Naive B cell (primary cell): ENCODE data around the gene AFF3. TPM values are rescaled to one million over a fixed set of nuclear protein-coding genes. Genes with fewer than 3 reads are reported as not detected.

ENCODE experiments used
- ATAC-seq, 2 donors: fragments of 150-1000 bp; cut with Tn5 transposase; 2 replicates each; pipeline ENCODE4 v1.10.0; 2021; ENCODE audit warnings: low read depth in 2 of 2, mild to moderate bottlenecking in 2 of 2, moderate library complexity in 2 of 2
- DNase-seq: peaks from one replicate; pipeline ENCODE4 v3.0.0; 2022
- H3K27ac Mint-ChIP-seq, 6 donors: one replicate each; pipeline ENCODE4 v1.8.0; 2020 to 2022; ENCODE audit warnings: mild to moderate bottlenecking in 6 of 6, mixed read lengths in 6 of 6, moderate library complexity in 5 of 6, inconsistent platforms in 2 of 6
- H3K27me3 Mint-ChIP-seq, 3 donors: one replicate each; pipeline ENCODE4 v1.8.0; 2021 to 2022; ENCODE audit warnings: mixed read lengths in 3 of 3, mild to moderate bottlenecking in 1 of 3
- H3K36me3 Mint-ChIP-seq, 2 donors: one replicate each; pipeline ENCODE4 v1.8.0; 2020 to 2022; ENCODE audit warnings: mixed read lengths in 2 of 2, inconsistent platforms in 1 of 2, mild to moderate bottlenecking in 1 of 2
- H3K4me1 Mint-ChIP-seq, 3 donors: one replicate each; pipeline ENCODE4 v1.8.0; 2020 to 2022; ENCODE audit warnings: mixed read lengths in 3 of 3, inconsistent platforms in 1 of 3, mild to moderate bottlenecking in 1 of 3, moderate library complexity in 1 of 3
- H3K4me3 Mint-ChIP-seq, 8 donors: one replicate each; pipeline ENCODE4 v1.8.0; 2020 to 2022; ENCODE audit warnings: mild to moderate bottlenecking in 8 of 8, mixed read lengths in 8 of 8, moderate library complexity in 8 of 8, inconsistent platforms in 2 of 8
- H3K9me3 Mint-ChIP-seq, 7 donors: one replicate each; pipeline ENCODE4 v1.8.0; 2020 to 2022; ENCODE audit warnings: mixed read lengths in 7 of 7, mild to moderate bottlenecking in 5 of 7, inconsistent platforms in 2 of 7, moderate library complexity in 1 of 7
- polyA plus RNA-seq, 6 donors: library from polyadenylated mRNA; unstranded; fragments of 300-500 nt; fragmentation: Illumina TruSeq; gene quantifications; one replicate each; pipeline ENCODE4 v1.2.3, GENCODE V29; 2021; ENCODE audit warnings: low read depth in 6 of 6

Gene AFF3
- polyA plus RNA-seq, 6 donors from 2014 or later = 43.8 to 255 (median 96.8) TPM

- H3K4me1 Mint-ChIP-seq = peaks cover 53 to 84% (median 81%) of the 10 kb centered on the region in 3 donors
- no peak for ATAC-seq
- no peaks in the 10 kb centered on the region for H3K27me3 Mint-ChIP-seq
- no peak for DNase-seq
- H3K4me3 Mint-ChIP-seq = peak overlapping the region in 1 of 8 donors; percentile 13
- peaks cover 27 to 43% of the 10 kb centered on the region in 2 donors for H3K36me3 Mint-ChIP-seq
- peaks cover 0 to 23% (median 3%) of the 10 kb centered on the region in 7 donors for H3K9me3 Mint-ChIP-seq
- peak overlapping the region in 5 of 6 donors; percentile 52 to 92 (median 70) for H3K27ac Mint-ChIP-seq
Measured at GRCh38 chr2:99925960-99926359, 216.4 kb downstream of the AFF3 start.

- DNase-seq = no peak
- Mint-ChIP-seq H3K4me3 (peak overlapping the region in 6 of 8 donors; percentile 11 to 84 (median 57)), H3K27ac (peak overlapping the region; percentile 51 to 94 (median 81)), H3K27me3 (no peaks in the 10 kb centered on the region), H3K36me3 (peaks cover 20 to 35% of the 10 kb centered on the region in 2 donors), H3K9me3 (peaks cover 0 to 13% (median 0%) of the 10 kb centered on the region in 7 donors), H3K4me1 (peaks cover 52 to 79% (median 78%) of the 10 kb centered on the region in 3 donors)
- ATAC-seq = no peak
Measured at GRCh38 chr2:99922664-99923063, 219.7 kb downstream of the AFF3 start.

- no peak for DNase-seq
- H3K27ac Mint-ChIP-seq = peak overlapping the region in 3 of 6 donors; percentile 11 to 83 (median 51)
- H3K9me3 Mint-ChIP-seq = peaks cover 0 to 13% (median 0%) of the 10 kb centered on the region in 7 donors
- H3K4me1 Mint-ChIP-seq = peaks cover 50 to 76% (median 75%) of the 10 kb centered on the region in 3 donors
- peak overlapping the region in 3 of 8 donors; percentile 6 to 50 (median 36) for H3K4me3 Mint-ChIP-seq
- peaks cover 13 to 31% of the 10 kb centered on the region in 2 donors for H3K36me3 Mint-ChIP-seq
- no peak for ATAC-seq
- no peaks in the 10 kb centered on the region for H3K27me3 Mint-ChIP-seq
Measured at GRCh38 chr2:99921903-99922302, 220.5 kb downstream of the AFF3 start.

GRCh38 chr2:99918389-99918788 lies 224.0 kb downstream of the AFF3 start:
- no peak for ATAC-seq
- peaks cover 8 to 33% of the 10 kb centered on the region in 2 donors for H3K36me3 Mint-ChIP-seq
- H3K27ac Mint-ChIP-seq = peak overlapping the region in 4 of 6 donors; percentile 47 to 80 (median 62)
- H3K4me3 Mint-ChIP-seq = no peak overlapping the region
- peaks cover 0 to 13% (median 0%) of the 10 kb centered on the region in 7 donors for H3K9me3 Mint-ChIP-seq
- peaks cover 55 to 70% (median 59%) of the 10 kb centered on the region in 3 donors for H3K4me1 Mint-ChIP-seq
- no peaks in the 10 kb centered on the region for H3K27me3 Mint-ChIP-seq
- no peak for DNase-seq

- Mint-ChIP-seq H3K27ac (peak overlapping the region in 4 of 6 donors; percentile 28 to 61 (median 58)), H3K4me1 (peaks cover 32 to 63% (median 33%) of the 10 kb centered on the region in 3 donors), H3K27me3 (no peaks in the 10 kb centered on the region), H3K4me3 (no peak overlapping the region), H3K9me3 (no peaks in the 10 kb centered on the region), H3K36me3 (peaks cover 13 to 21% of the 10 kb centered on the region in 2 donors)
- no peak for DNase-seq
- no peak for ATAC-seq
Measured at GRCh38 chr2:99915108-99915675, 227.2 kb downstream of the AFF3 start.

DNA sequence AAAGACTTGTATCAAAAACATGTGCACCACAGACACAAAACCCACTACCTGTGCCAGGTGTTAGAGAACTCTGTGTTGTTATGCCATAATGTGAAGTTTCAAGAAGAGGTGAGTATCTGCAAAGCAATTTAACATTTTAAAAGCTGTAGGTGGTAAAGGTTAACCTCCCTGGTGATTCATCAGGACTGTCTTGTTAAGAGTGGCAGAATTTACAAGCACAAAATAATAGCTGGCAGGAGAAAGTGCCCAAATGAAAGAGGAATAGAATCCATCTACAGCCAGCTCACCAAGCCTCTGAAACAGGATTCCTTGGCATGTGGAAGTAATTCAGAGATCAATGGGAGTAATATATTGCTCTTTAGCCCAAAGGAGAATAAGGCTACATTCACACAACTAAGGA lies 230.7 kb downstream of the AFF3 start:
- H3K36me3 Mint-ChIP-seq = peaks cover 13 to 18% of the 10 kb centered on the region in 2 donors
- H3K27ac Mint-ChIP-seq = peak overlapping the region in 2 of 6 donors; percentile 35 to 56
- H3K4me3 Mint-ChIP-seq = no peak overlapping the region
- no peaks in the 10 kb centered on the region for H3K9me3 Mint-ChIP-seq
- H3K4me1 Mint-ChIP-seq = peaks cover 12 to 53% (median 24%) of the 10 kb centered on the region in 3 donors
- ATAC-seq = no peak
- H3K27me3 Mint-ChIP-seq = no peaks in the 10 kb centered on the region
- no peak for DNase-seq

GRCh38 chr2:99910902-99911301 lies 231.5 kb downstream of the AFF3 start:
- DNase-seq (no peak), ATAC-seq (no peak)
- peak overlapping the region in 2 of 6 donors; percentile 35 to 69 for H3K27ac Mint-ChIP-seq
- H3K27me3 Mint-ChIP-seq = no peaks in the 10 kb centered on the region
- H3K4me3 Mint-ChIP-seq = no peak overlapping the region
- H3K9me3 Mint-ChIP-seq = no peaks in the 10 kb centered on the region
- peaks cover 6 to 53% (median 27%) of the 10 kb centered on the region in 3 donors for H3K4me1 Mint-ChIP-seq
- H3K36me3 Mint-ChIP-seq = peaks cover 12 to 13% of the 10 kb centered on the region in 2 donors

- Mint-ChIP-seq H3K4me1 (peaks cover 12 to 50% (median 49%) of the 10 kb centered on the region in 3 donors), H3K4me3 (no peak overlapping the region), H3K27me3 (no peaks in the 10 kb centered on the region), H3K27ac (peak overlapping the region in 3 of 6 donors; percentile 3 to 57 (median 31)), H3K9me3 (no peaks in the 10 kb centered on the region), H3K36me3 (peaks cover 10 to 11% of the 10 kb centered on the region in 2 donors)
- DNase-seq = no peak
- no peak for ATAC-seq
Measured at GRCh38 chr2:99905636-99906035, 236.8 kb downstream of the AFF3 start.

DNA sequence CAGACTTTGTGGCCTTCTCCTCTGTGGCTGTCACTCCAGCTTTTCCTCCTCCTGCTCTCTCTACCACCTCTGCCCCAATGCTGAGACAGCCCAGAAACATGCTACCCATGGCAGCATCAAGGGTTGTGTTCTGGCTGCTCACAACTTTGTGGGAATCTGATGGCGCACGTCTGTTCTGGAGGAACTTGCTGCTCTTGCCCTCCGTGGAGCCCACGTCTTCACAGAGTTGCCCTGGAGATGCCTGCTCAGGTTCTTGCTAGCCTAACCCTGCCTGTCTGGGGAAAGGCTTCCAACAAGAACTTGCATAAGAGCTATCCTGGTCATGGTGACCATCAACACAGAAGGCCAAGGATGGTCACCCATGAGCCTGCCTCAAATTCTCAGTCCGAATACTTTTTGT lies 237.4 kb downstream of the AFF3 start:
- Mint-ChIP-seq H3K27ac (peak overlapping the region; percentile 57 to 85 (median 77)), H3K9me3 (no peaks in the 10 kb centered on the region), H3K4me1 (peaks cover 12 to 56% (median 50%) of the 10 kb centered on the region in 3 donors), H3K27me3 (no peaks in the 10 kb centered on the region), H3K36me3 (peaks cover 11% of the 10 kb centered on the region in 2 donors), H3K4me3 (no peak overlapping the region)
- DNase-seq (no peak), ATAC-seq (no peak)

DNA sequence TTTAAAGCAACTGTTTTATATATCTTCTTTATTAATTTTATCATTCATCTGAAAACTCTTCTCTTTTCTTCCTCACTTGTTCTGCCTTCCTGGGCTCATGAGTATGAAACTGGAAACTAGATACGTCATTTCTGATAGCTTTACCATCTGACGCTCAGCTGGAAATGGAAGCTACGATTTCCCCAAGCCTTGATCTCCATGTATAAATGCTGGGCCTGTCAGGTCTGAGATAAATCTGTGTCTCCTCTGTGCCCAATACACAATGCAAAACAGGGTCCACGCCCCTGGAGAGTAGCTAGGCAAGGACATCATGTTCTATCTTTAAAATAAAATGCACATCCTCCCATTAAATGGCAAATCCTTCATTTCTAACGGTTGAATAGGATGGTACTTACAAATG lies 238.4 kb downstream of the AFF3 start:
- ATAC-seq (no peak), DNase-seq (no peak)
- Mint-ChIP-seq H3K4me1 (peaks cover 15 to 64% (median 56%) of the 10 kb centered on the region in 3 donors), H3K27me3 (no peaks in the 10 kb centered on the region), H3K27ac (peak overlapping the region in 3 of 6 donors; percentile 3 to 66 (median 57)), H3K9me3 (no peaks in the 10 kb centered on the region), H3K4me3 (no peak overlapping the region), H3K36me3 (peaks cover 14 to 16% of the 10 kb centered on the region in 2 donors)

GRCh38 chr2:99900556-99900955 lies 241.8 kb downstream of the AFF3 start:
- Mint-ChIP-seq H3K4me3 (no peak overlapping the region), H3K27me3 (no peaks in the 10 kb centered on the region), H3K36me3 (peaks cover 26 to 35% of the 10 kb centered on the region in 2 donors), H3K27ac (peak overlapping the region in 1 of 6 donors; percentile 43), H3K4me1 (peaks cover 29 to 56% (median 54%) of the 10 kb centered on the region in 3 donors), H3K9me3 (no peaks in the 10 kb centered on the region)
- no peak for DNase-seq
- ATAC-seq = no peak

- no peak overlapping the region for H3K4me3 Mint-ChIP-seq
- ATAC-seq (no peak), DNase-seq (no peak)
- no peaks in the 10 kb centered on the region for H3K9me3 Mint-ChIP-seq
- H3K4me1 Mint-ChIP-seq = peaks cover 25 to 49% (median 48%) of the 10 kb centered on the region in 3 donors
- no peaks in the 10 kb centered on the region for H3K27me3 Mint-ChIP-seq
- peaks cover 26 to 35% of the 10 kb centered on the region in 2 donors for H3K36me3 Mint-ChIP-seq
- peak overlapping the region in 2 of 6 donors; percentile 2 to 15 for H3K27ac Mint-ChIP-seq
Measured at GRCh38 chr2:99899882-99900281, 242.5 kb downstream of the AFF3 start.

- H3K9me3 Mint-ChIP-seq = no peaks in the 10 kb centered on the region
- peak overlapping the region in 5 of 6 donors; percentile 57 to 88 (median 78) for H3K27ac Mint-ChIP-seq
- peaks cover 29 to 35% of the 10 kb centered on the region in 2 donors for H3K36me3 Mint-ChIP-seq
- peaks cover 24 to 45% (median 45%) of the 10 kb centered on the region in 3 donors for H3K4me1 Mint-ChIP-seq
- ATAC-seq (no peak), DNase-seq (no peak)
- no peak overlapping the region for H3K4me3 Mint-ChIP-seq
- no peaks in the 10 kb centered on the region for H3K27me3 Mint-ChIP-seq
Measured at GRCh38 chr2:99899058-99899855, 243.1 kb downstream of the AFF3 start.
